ENCODE results near the gene PTTG1IP. TPM values are rescaled to one million over a fixed set of nuclear protein-coding genes. Genes with fewer than 3 reads are reported as not detected.
"Not testable (repeated sequence)": the region's sequence is repeated elsewhere in the genome, so short reads cannot be mapped to it uniquely, and the experiment has no call there.

PTTG1IP gene
- polyA plus RNA-seq, 1 donor (not counting 4 experiments of a cell fraction or from before 2014, with no cell fraction given) = 132 TPM

- no peaks in the 10 kb centered on the region for H3K36me3 ChIP-seq (ENCODE audit: control insufficient read depth in 2 of 2, extremely low read depth in 1 of 2, insufficient read depth in 2 of 2, low read length in 2 of 2)
- no peaks in the 10 kb centered on the region for H3K79me2 ChIP-seq (ENCODE audit: control insufficient read depth, insufficient read depth, low read length)
- no peak overlapping the region for H2AFZ ChIP-seq (ENCODE audit: control insufficient read depth, low read length)
- DNase-seq (ENCODE audit: low read depth, low spot score) (no peak), FAIRE-seq (no peak)
- peaks cover 15% of the 10 kb centered on the region for H3K27me3 ChIP-seq (ENCODE audit: control insufficient read depth, extremely low read depth, insufficient read depth, low read length)
- peaks cover 29% of the 10 kb centered on the region for H3K4me1 ChIP-seq (ENCODE audit: control insufficient read depth, extremely low read depth, insufficient read depth, low read length)
- H3K9me3 ChIP-seq (ENCODE audit: control insufficient read depth, low read depth, low read length) = no peaks in the 10 kb centered on the region
- dilution Hi-C loops (cut with MboI; ENCODE audit: extremely low pct_ligation_motif_present, low sequenced_read_pairs) = no loop called here
- TF ChIP-seq CTCF (optimal IDR thresholded peaks at IDR 0.05 in 1 of 3, IDR thresholded peaks at IDR 0.05 in 1 of 3, conservative IDR thresholded peaks at IDR 0.05 in 1 of 3; ENCODE audit: extremely low read depth in 1 of 3, insufficient read depth in 2 of 3, low read length in 3 of 3) (no peak), EZH2 (IDR thresholded peaks at IDR 0.05; ENCODE audit: low read length) (no peak)
- H3K9ac ChIP-seq (ENCODE audit: control insufficient read depth, extremely low read depth, insufficient read depth, low read length) = no peak overlapping the region
- no peak overlapping the region for H3K27ac ChIP-seq (ENCODE audit: control insufficient read depth, insufficient read depth, low read length)
- no peak overlapping the region for H3K4me2 ChIP-seq (ENCODE audit: control insufficient read depth, extremely low read depth, insufficient read depth, low read depth, low read length)
- no peaks in the 10 kb centered on the region for H3K9me1 ChIP-seq (ENCODE audit: control insufficient read depth, extremely low read depth, insufficient read depth, low read length)
- H4K20me1 ChIP-seq (ENCODE audit: control insufficient read depth, extremely low read depth, insufficient read depth, low read length) = no peaks in the 10 kb centered on the region
- no peak overlapping the region for H3K4me3 ChIP-seq (ENCODE audit: control insufficient read depth in 2 of 3, extremely low read depth in 1 of 3, insufficient read depth in 2 of 3, low read depth in 1 of 3, low read length in 3 of 3)
Observed at GRCh38 chr21:44881198-44881872, 7.8 kb upstream of the PTTG1IP start.

GRCh38 chr21:44880405-44881197, 7.1 kb upstream of the PTTG1IP start:
- no peaks in the 10 kb centered on the region for H3K9me3 ChIP-seq (ENCODE audit: control insufficient read depth, low read depth, low read length)
- no peaks in the 10 kb centered on the region for H3K9me1 ChIP-seq (ENCODE audit: control insufficient read depth, extremely low read depth, insufficient read depth, low read length)
- no peak overlapping the region for H3K9ac ChIP-seq (ENCODE audit: control insufficient read depth, extremely low read depth, insufficient read depth, low read length)
- no peaks in the 10 kb centered on the region for H3K36me3 ChIP-seq (ENCODE audit: control insufficient read depth in 2 of 2, extremely low read depth in 1 of 2, insufficient read depth in 2 of 2, low read length in 2 of 2)
- no peaks in the 10 kb centered on the region for H3K79me2 ChIP-seq (ENCODE audit: control insufficient read depth, insufficient read depth, low read length)
- DNase-seq (ENCODE audit: low read depth, low spot score) (no peak), FAIRE-seq (no peak)
- H3K4me3 ChIP-seq (ENCODE audit: control insufficient read depth in 2 of 3, extremely low read depth in 1 of 3, insufficient read depth in 2 of 3, low read depth in 1 of 3, low read length in 3 of 3) = no peak overlapping the region
- H3K27me3 ChIP-seq (ENCODE audit: control insufficient read depth, extremely low read depth, insufficient read depth, low read length) = peaks cover 7% of the 10 kb centered on the region
- H3K27ac ChIP-seq (ENCODE audit: control insufficient read depth, insufficient read depth, low read length) = no peak overlapping the region
- peaks cover 29% of the 10 kb centered on the region for H3K4me1 ChIP-seq (ENCODE audit: control insufficient read depth, extremely low read depth, insufficient read depth, low read length)
- H2AFZ ChIP-seq (ENCODE audit: control insufficient read depth, low read length) = no peak overlapping the region
- H3K4me2 ChIP-seq (ENCODE audit: control insufficient read depth, extremely low read depth, insufficient read depth, low read depth, low read length) = no peak overlapping the region
- TF ChIP-seq EZH2 (IDR thresholded peaks at IDR 0.05; ENCODE audit: low read length) (no peak), CTCF (optimal IDR thresholded peaks at IDR 0.05 in 1 of 3, IDR thresholded peaks at IDR 0.05 in 1 of 3, conservative IDR thresholded peaks at IDR 0.05 in 1 of 3; ENCODE audit: extremely low read depth in 1 of 3, insufficient read depth in 2 of 3, low read length in 3 of 3) (no peak)
- H4K20me1 ChIP-seq (ENCODE audit: control insufficient read depth, extremely low read depth, insufficient read depth, low read length) = no peaks in the 10 kb centered on the region
- dilution Hi-C loops (cut with MboI; ENCODE audit: extremely low pct_ligation_motif_present, low sequenced_read_pairs) = no loop called here

GRCh38 chr21:44879238-44879637, 5.7 kb upstream of the PTTG1IP start:
- H3K9ac ChIP-seq (ENCODE audit: control insufficient read depth, extremely low read depth, insufficient read depth, low read length); DNase-seq (ENCODE audit: low read depth, low spot score); H3K27ac ChIP-seq (ENCODE audit: control insufficient read depth, insufficient read depth, low read length); H3K9me1 ChIP-seq (ENCODE audit: control insufficient read depth, extremely low read depth, insufficient read depth, low read length); dilution Hi-C loops (cut with MboI; ENCODE audit: extremely low pct_ligation_motif_present, low sequenced_read_pairs); H3K79me2 ChIP-seq (ENCODE audit: control insufficient read depth, insufficient read depth, low read length); H3K36me3 ChIP-seq (ENCODE audit: control insufficient read depth in 2 of 2, extremely low read depth in 1 of 2, insufficient read depth in 2 of 2, low read length in 2 of 2); H3K4me2 ChIP-seq (ENCODE audit: control insufficient read depth, extremely low read depth, insufficient read depth, low read depth, low read length); H3K9me3 ChIP-seq (ENCODE audit: control insufficient read depth, low read depth, low read length); H2AFZ ChIP-seq (ENCODE audit: control insufficient read depth, low read length); FAIRE-seq; H3K27me3 ChIP-seq (ENCODE audit: control insufficient read depth, extremely low read depth, insufficient read depth, low read length); H3K4me3 ChIP-seq (ENCODE audit: control insufficient read depth in 2 of 3, extremely low read depth in 1 of 3, insufficient read depth in 2 of 3, low read depth in 1 of 3, low read length in 3 of 3); H4K20me1 ChIP-seq (ENCODE audit: control insufficient read depth, extremely low read depth, insufficient read depth, low read length): not testable (repeated sequence)
- peaks cover 39% of the 10 kb centered on the region for H3K4me1 ChIP-seq (ENCODE audit: control insufficient read depth, extremely low read depth, insufficient read depth, low read length)
